ENCODE data around the gene ASTN2. TPM values are rescaled to one million over a fixed set of nuclear protein-coding genes. Genes with fewer than 3 reads are reported as not detected.

Gene ASTN2
- total and polyA plus RNA-seq, 2 experiments from 2014 or later: 7.0 to 24.6 TPM

- TF ChIP-seq, protein P1, sequence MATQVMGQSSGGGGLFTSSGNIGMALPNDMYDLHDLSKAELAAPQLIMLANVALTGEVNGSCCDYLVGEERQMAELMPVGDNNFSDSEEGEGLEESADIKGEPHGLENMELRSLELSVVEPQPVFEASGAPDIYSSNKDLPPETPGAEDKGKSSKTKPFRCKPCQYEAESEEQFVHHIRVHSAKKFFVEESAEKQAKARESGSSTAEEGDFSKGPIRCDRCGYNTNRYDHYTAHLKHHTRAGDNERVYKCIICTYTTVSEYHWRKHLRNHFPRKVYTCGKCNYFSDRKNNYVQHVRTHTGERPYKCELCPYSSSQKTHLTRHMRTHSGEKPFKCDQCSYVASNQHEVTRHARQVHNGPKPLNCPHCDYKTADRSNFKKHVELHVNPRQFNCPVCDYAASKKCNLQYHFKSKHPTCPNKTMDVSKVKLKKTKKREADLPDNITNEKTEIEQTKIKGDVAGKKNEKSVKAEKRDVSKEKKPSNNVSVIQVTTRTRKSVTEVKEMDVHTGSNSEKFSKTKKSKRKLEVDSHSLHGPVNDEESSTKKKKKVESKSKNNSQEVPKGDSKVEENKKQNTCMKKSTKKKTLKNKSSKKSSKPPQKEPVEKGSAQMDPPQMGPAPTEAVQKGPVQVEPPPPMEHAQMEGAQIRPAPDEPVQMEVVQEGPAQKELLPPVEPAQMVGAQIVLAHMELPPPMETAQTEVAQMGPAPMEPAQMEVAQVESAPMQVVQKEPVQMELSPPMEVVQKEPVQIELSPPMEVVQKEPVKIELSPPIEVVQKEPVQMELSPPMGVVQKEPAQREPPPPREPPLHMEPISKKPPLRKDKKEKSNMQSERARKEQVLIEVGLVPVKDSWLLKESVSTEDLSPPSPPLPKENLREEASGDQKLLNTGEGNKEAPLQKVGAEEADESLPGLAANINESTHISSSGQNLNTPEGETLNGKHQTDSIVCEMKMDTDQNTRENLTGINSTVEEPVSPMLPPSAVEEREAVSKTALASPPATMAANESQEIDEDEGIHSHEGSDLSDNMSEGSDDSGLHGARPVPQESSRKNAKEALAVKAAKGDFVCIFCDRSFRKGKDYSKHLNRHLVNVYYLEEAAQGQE (IDR thresholded peaks at IDR 0.05; ENCODE audit: unreplicated experiment): no peak
- no peak for TF ChIP-seq NANOG (IDR thresholded peaks at IDR 0.05; ENCODE audit: borderline replicate concordance)
- no peak for TF ChIP-seq ZNF331 (CRISPR knock-in tag; IDR thresholded peaks at IDR 0.05; ENCODE audit: low read depth)
These were observed 661.5 kb downstream of the ASTN2 start (continued) for GRCh38 chr9:116753389-116753788.

DNA sequence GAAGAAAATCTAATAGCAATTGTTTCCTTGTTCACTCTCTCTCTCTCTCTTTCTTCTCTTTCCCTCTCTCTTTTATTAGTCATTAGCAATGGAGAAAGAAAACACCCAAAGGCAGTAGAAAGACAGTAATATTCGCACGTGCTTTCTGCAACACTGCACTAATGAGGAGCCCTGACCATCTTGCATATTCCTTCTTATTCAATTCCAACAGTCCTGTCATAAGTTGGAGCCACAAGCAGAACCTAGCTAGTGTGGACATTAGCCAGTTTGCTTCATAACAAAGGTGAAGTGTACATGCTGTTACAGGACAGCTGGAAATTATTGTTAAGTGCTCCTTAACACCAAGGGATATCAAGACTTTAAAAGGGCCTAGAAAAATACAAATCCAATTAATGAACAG, 664.3 kb downstream of the ASTN2 start:
- Histone ChIP-seq H3K4me3 (no peak overlapping the region), H3K27me3 (ENCODE audit: insufficient read depth) (no peaks in the 10 kb centered on the region), H3K27ac (ENCODE audit: low read depth) (no peak overlapping the region), H2AFZ (no peak overlapping the region), H3F3A (replicated peaks; ENCODE audit: low read depth) (no peaks in the 10 kb centered on the region), H3K4me2 (no peak overlapping the region), H3K36me3 (ENCODE audit: insufficient read depth) (no peaks in the 10 kb centered on the region), H4K20me1 (replicated peaks; ENCODE audit: insufficient read depth) (no peaks in the 10 kb centered on the region; the same call in 1 of the 2 replicates), H3K4me1 (ENCODE audit: insufficient read depth) (no peaks in the 10 kb centered on the region; the same call in 1 of the 2 replicates), H3K9me2 (ENCODE audit: insufficient read depth) (peaks cover 2% of the 10 kb centered on the region; the same call in 1 of the 2 replicates), H3K79me2 (replicated peaks; ENCODE audit: insufficient read depth) (no peaks in the 10 kb centered on the region)
- no peak for DNase-seq (ENCODE audit: low spot score)
- H3K27me3 Mint-ChIP-seq (ENCODE audit: insufficient read depth, low read depth, poor library complexity): peaks cover 2% of the 10 kb centered on the region
- H3K27ac Mint-ChIP-seq: no peak overlapping the region
- peaks cover 18% of the 10 kb centered on the region for H3K4me1 Mint-ChIP-seq
- ATAC-seq: no peak
- no peak overlapping the region for H3K4me3 Mint-ChIP-seq
- H3K9me3 Mint-ChIP-seq: no peaks in the 10 kb centered on the region
- no peaks in the 10 kb centered on the region for H3K36me3 Mint-ChIP-seq (ENCODE audit: low read depth)
- no peak for TF ChIP-seq POLR2AphosphoS5 (IDR thresholded peaks at IDR 0.05; ENCODE audit: low read depth)
- TF ChIP-seq ETS1 (IDR thresholded peaks at IDR 0.05): no peak
- no peak for TF ChIP-seq EZH2phosphoT487 (IDR thresholded peaks at IDR 0.05; ENCODE audit: unreplicated experiment)
- no peak for TF ChIP-seq CREB1 (CRISPR knock-in tag; IDR thresholded peaks at IDR 0.05; ENCODE audit: low read depth)
- TF ChIP-seq, protein P2, sequence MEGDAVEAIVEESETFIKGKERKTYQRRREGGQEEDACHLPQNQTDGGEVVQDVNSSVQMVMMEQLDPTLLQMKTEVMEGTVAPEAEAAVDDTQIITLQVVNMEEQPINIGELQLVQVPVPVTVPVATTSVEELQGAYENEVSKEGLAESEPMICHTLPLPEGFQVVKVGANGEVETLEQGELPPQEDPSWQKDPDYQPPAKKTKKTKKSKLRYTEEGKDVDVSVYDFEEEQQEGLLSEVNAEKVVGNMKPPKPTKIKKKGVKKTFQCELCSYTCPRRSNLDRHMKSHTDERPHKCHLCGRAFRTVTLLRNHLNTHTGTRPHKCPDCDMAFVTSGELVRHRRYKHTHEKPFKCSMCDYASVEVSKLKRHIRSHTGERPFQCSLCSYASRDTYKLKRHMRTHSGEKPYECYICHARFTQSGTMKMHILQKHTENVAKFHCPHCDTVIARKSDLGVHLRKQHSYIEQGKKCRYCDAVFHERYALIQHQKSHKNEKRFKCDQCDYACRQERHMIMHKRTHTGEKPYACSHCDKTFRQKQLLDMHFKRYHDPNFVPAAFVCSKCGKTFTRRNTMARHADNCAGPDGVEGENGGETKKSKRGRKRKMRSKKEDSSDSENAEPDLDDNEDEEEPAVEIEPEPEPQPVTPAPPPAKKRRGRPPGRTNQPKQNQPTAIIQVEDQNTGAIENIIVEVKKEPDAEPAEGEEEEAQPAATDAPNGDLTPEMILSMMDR (conservative IDR thresholded peaks at IDR 0.05; ENCODE audit: low read depth in 2 of 2): no peak
- TF ChIP-seq, protein P1 (IDR thresholded peaks at IDR 0.05; ENCODE audit: unreplicated experiment): no peak
- no peak for TF ChIP-seq JUNB (IDR thresholded peaks at IDR 0.05; ENCODE audit: unreplicated experiment)
- no peak for TF ChIP-seq EZH2 (IDR thresholded peaks at IDR 0.05; ENCODE audit: low read depth, unreplicated experiment)
- no peak for TF ChIP-seq STAT1 (IDR thresholded peaks at IDR 0.05; ENCODE audit: unreplicated experiment)

Data from GM23338 (cell line).